Activated CD4-positive, alpha-beta T cell treated with anti-CD3 and anti-CD28 coated beads, Interleukin-2, amount 50 U/mL, for 1 hour (primary cell): Measurements from ENCODE around the gene PFKFB3.
"Not testable (repeated sequence)": the region's sequence is repeated elsewhere in the genome, so short reads cannot be mapped to it uniquely, and the experiment has no call there.

Experiments used
- DNase-seq: peaks from one replicate; pipeline ENCODE4 v3.0.0-alpha.2; 2020

PFKFB3 gene

GRCh38 chr10:6179078-6179477 is 23.7 kb upstream of the PFKFB3 start:
- DNase-seq, result no peak

GRCh38 chr10:6180480-6181110 is 22.1 kb upstream of the PFKFB3 start:
- DNase-seq, result no peak

- DNase-seq, result no peak
Observed at GRCh38 chr10:6181249-6181648, 21.5 kb upstream of the PFKFB3 start.

GRCh38 chr10:6182454-6183098 is 20.2 kb upstream of the PFKFB3 start:
- no peak for DNase-seq

GRCh38 chr10:6185039-6185716 is 17.6 kb upstream of the PFKFB3 start:
- DNase-seq, result no peak

GRCh38 chr10:6186894-6187256 is 15.9 kb upstream of the PFKFB3 start:
- DNase-seq, result no peak

GRCh38 chr10:6187278-6187677 is 15.5 kb upstream of the PFKFB3 start:
- DNase-seq, result no peak

- DNase-seq, result not testable (repeated sequence)
Observed at GRCh38 chr10:6190033-6190432, 12.7 kb upstream of the PFKFB3 start.

GRCh38 chr10:6191147-6191546 is 11.6 kb upstream of the PFKFB3 start:
- DNase-seq, result no peak

- DNase-seq, result no peak
Observed at GRCh38 chr10:6191569-6191968, 11.2 kb upstream of the PFKFB3 start.

- not testable (repeated sequence) for DNase-seq
Observed at GRCh38 chr10:6193342-6193741, 9.4 kb upstream of the PFKFB3 start.

- DNase-seq, result no peak
Observed at GRCh38 chr10:6194311-6194710, 8.4 kb upstream of the PFKFB3 start.

- no peak for DNase-seq
Observed at GRCh38 chr10:6195376-6195775, 7.4 kb upstream of the PFKFB3 start.

- DNase-seq, result no peak
Observed at GRCh38 chr10:6195846-6196245, 6.9 kb upstream of the PFKFB3 start.

- DNase-seq, result not testable (repeated sequence)
Observed at GRCh38 chr10:6196524-6196923, 6.2 kb upstream of the PFKFB3 start.

GRCh38 chr10:6197321-6197720 is 5.4 kb upstream of the PFKFB3 start:
- DNase-seq, result no peak

- DNase-seq, result no peak
Observed at GRCh38 chr10:6198171-6198570, 4.6 kb upstream of the PFKFB3 start.

GRCh38 chr10:6199131-6199733 is 3.5 kb upstream of the PFKFB3 start:
- no peak for DNase-seq

GRCh38 chr10:6200440-6200733 is 2.3 kb upstream of the PFKFB3 start:
- DNase-seq, result no peak

- peak; percentile 25 for DNase-seq
Observed at GRCh38 chr10:6200734-6201515, 1.8 kb upstream of the PFKFB3 start.

- peak; percentile 86 for DNase-seq
Observed at GRCh38 chr10:6201516-6201975, 1.2 kb upstream of the PFKFB3 start.

- DNase-seq, result no peak
Observed at GRCh38 chr10:6202098-6202683, 541 bp upstream of the PFKFB3 start.
